Activated T-helper 1 cell treated with anti-CD3 and anti-CD28 coated beads, Interleukin-12 subunit alpha, Interleukin-12 subunit beta, Interleukin-2, Interleukin-4 antibody, amounts not matched to agents 30 ng/mL and 10 ng/mL and 1 ng/mL, durations not matched to agents 14 hours and 24 hours and 36 hours (primary cell): ENCODE results near the gene LYRM4. TPM values are rescaled to one million over a fixed set of nuclear protein-coding genes. Genes with fewer than 3 reads are reported as not detected.

Experiments used
- DNase-seq: peaks from one replicate; pipeline ENCODE4 v3.0.0; 2021; ENCODE audit warnings: low spot score
- H3K27ac Mint-ChIP-seq: one replicate; pipeline ENCODE4 v1.8.0; 2021; ENCODE audit warnings: mild to moderate bottlenecking, mixed read lengths
- H3K27me3 Mint-ChIP-seq: one replicate; pipeline ENCODE4 v1.8.0; 2022; ENCODE audit warnings: mild to moderate bottlenecking, moderate library complexity, mixed read lengths; ENCODE audit not compliant: insufficient read depth
- H3K36me3 Mint-ChIP-seq: one replicate; pipeline ENCODE4 v1.8.0; 2021; ENCODE audit warnings: low read depth, mixed read lengths
- H3K4me1 Mint-ChIP-seq: one replicate; pipeline ENCODE4 v1.8.0; 2021; ENCODE audit warnings: low read depth, mixed read lengths
- H3K4me3 Mint-ChIP-seq: one replicate; pipeline ENCODE4 v1.8.0; 2021; ENCODE audit warnings: mild to moderate bottlenecking, moderate library complexity, mixed read lengths
- H3K9me3 Mint-ChIP-seq: one replicate; pipeline ENCODE4 v1.8.0; 2021; ENCODE audit warnings: mixed read lengths
- intact Hi-C: fragments of 100-400 bp; cut with micrococcal nuclease; formaldehyde crosslinking; loops from one replicate; pipeline ENCODE4 v1.15.1; 2024
- total RNA-seq: library from RNA; stranded (reverse); gene quantifications from 2 replicates; pipeline ENCODE4 v1.2.3, GENCODE V29; 2022

Gene LYRM4
- total RNA-seq, 1 donor from 2014 or later = 48.9 TPM

DNA sequence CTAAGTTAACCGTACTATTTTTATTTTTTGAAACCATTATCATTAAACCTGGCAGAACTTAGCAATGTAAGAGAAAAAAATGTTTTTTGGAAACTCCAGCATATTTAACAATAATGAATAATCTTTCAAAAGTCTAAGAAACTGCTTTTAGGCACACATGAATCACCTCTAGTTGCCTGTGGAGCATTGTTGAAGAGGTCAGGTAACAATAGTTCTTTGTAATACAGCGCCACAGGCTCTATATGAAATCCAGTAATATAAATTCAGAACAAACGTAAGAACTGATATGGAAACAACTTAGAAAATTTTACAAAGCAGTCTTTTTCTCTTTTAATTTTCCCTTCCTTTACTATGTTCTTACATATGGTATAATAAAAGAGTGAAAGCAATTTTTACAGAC, 10.3 kb downstream of the LYRM4 start:
- intact Hi-C loops = no loop called here
- no peaks in the 10 kb centered on the region for H3K27me3 Mint-ChIP-seq
- no peaks in the 10 kb centered on the region for H3K9me3 Mint-ChIP-seq
- no peaks in the 10 kb centered on the region for H3K4me1 Mint-ChIP-seq
- H3K4me3 Mint-ChIP-seq = no peak overlapping the region
- H3K27ac Mint-ChIP-seq = no peak overlapping the region
- peaks cover 16% of the 10 kb centered on the region for H3K36me3 Mint-ChIP-seq
- no peak for DNase-seq

GRCh38 chr6:5249451-5250122, 11.2 kb downstream of the LYRM4 start:
- no peaks in the 10 kb centered on the region for H3K9me3 Mint-ChIP-seq
- no peak overlapping the region for H3K27ac Mint-ChIP-seq
- no peak overlapping the region for H3K4me3 Mint-ChIP-seq
- H3K4me1 Mint-ChIP-seq = no peaks in the 10 kb centered on the region
- DNase-seq = no peak
- H3K36me3 Mint-ChIP-seq = peaks cover 13% of the 10 kb centered on the region
- intact Hi-C loops = no loop called here
- no peaks in the 10 kb centered on the region for H3K27me3 Mint-ChIP-seq

DNA sequence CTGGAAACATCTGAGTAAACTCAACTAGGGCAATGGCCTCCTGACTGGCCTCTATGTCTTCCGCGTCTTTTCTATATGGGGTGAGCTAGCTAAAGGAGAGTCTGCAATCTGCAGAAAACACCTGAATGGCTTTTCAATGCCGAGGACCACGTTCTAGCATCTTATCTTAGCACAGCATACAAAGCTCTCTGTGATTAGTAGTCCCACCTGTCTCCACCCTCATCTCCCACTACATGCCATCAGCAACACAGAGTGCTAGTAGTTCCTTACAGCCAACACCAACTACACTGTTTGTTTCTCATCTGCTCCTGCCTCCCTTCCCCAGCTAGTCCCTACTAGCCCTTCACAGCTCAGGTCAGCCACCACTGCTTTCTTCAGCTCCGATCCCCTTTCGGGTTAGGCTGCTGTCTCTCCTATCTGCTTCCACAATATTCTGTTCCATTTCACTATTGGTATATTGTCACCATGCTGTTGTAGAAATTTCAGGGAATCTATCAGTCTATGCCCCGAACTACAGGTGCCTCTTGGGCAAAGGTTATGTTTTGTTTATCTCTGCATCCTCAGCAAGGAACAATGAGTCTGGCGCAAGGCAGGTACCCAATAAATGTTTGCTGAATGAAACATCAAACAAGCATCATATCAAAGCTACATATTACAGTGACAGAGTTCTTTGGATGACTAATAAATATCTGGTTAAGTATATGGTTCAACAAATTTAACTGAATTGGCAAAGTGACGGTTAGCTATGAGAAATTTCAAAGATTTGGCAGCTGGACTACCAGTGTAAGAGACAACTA, 12.2 kb downstream of the LYRM4 start:
- Mint-ChIP-seq H3K4me3 (no peak overlapping the region), H3K36me3 (peaks cover 13% of the 10 kb centered on the region)
- intact Hi-C loops = no loop called here

GRCh38 chr6:5247201-5247600, 13.5 kb downstream of the LYRM4 start:
- no peak for DNase-seq
- Mint-ChIP-seq H3K27ac (no peak overlapping the region), H3K4me1 (no peaks in the 10 kb centered on the region), H3K9me3 (no peaks in the 10 kb centered on the region), H3K27me3 (no peaks in the 10 kb centered on the region), H3K36me3 (peaks cover 8% of the 10 kb centered on the region), H3K4me3 (no peak overlapping the region)
- intact Hi-C loops = no loop called here

More for the DNA sequence above, 12.2 kb downstream of the LYRM4 start:
- Mint-ChIP-seq H3K4me1 (no peaks in the 10 kb centered on the region), H3K9me3 (no peaks in the 10 kb centered on the region), H3K27me3 (no peaks in the 10 kb centered on the region), H3K27ac (no peak overlapping the region)
- no peak for DNase-seq

DNA sequence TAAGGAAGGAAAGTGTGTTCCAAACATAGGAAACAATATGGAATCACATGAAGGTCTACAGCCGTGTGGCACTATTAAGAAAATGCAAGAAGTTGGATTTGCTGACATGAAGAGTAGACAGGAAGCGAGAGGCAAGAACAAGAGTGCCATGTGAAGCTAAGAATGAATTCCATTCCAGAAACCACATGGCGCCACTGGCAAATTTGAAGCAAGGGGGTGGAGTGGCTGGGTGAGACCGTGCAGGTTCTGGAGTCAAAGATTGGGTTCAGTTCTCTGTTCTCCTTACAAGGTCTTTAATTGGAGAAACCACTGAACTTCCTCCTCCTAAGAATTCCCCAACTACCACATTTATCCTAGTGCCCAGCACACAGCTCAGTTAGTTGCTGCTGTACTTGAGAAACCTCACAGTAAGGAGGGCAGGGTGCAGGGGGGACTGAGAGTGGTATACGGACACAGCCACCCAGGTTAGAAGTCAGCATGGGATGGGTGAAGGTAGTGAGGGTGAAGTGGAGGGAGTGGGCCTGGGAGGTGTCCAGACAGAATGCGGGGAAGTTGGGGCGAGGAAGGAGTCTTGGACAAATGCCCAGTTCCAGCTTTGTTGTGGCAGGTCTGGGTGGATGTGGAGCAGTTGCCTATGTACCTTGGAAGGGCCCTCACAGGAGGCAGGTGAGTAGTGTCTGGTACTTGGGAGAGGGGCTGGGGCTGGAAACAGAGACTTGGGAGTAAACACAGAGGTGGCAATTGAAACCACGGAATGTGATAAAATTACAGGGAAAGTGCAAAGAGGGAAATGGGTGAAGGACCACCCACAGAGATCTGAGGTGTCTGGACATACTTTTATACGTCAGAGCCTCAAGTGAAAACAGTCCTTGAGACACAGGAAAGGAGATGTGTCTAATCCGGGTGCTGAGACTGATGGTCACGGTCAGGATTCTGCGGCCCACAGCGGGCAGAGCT, 14.3 kb downstream of the LYRM4 start:
- Mint-ChIP-seq H3K27ac (no peak overlapping the region), H3K9me3 (no peaks in the 10 kb centered on the region), H3K4me3 (no peak overlapping the region), H3K4me1 (no peaks in the 10 kb centered on the region), H3K36me3 (peaks cover 6% of the 10 kb centered on the region), H3K27me3 (no peaks in the 10 kb centered on the region)
- no peak for DNase-seq
- intact Hi-C loops = no loop called here

GRCh38 chr6:5243069-5243468, 17.7 kb downstream of the LYRM4 start:
- Mint-ChIP-seq H3K27me3 (no peaks in the 10 kb centered on the region), H3K4me3 (no peak overlapping the region), H3K9me3 (no peaks in the 10 kb centered on the region), H3K27ac (no peak overlapping the region), H3K36me3 (peaks cover 5% of the 10 kb centered on the region), H3K4me1 (no peaks in the 10 kb centered on the region)
- intact Hi-C loops = no loop called here
- DNase-seq = no peak

DNA sequence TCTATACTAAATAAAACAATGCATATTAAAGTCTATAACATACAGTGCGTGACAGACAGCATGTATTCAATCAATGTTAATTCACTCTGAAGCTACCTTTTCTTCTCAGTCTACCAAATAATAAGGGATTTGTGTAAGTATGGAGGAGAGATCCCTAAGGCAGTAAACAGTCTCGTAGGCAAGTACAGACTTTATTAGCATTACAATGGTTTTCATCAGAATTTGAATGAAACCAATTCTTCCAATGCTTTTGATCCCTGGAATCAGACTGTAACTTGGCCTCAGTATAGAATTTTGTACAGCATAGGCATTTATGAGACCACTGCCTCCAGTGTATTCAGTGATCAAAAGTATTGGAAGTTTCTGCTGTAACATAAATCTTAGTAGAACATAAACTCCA, 19.5 kb downstream of the LYRM4 start:
- no peak overlapping the region for H3K27ac Mint-ChIP-seq
- H3K27me3 Mint-ChIP-seq = no peaks in the 10 kb centered on the region
- intact Hi-C loops = no loop called here
- no peak overlapping the region for H3K4me3 Mint-ChIP-seq
- H3K4me1 Mint-ChIP-seq = no peaks in the 10 kb centered on the region
- H3K36me3 Mint-ChIP-seq = peaks cover 5% of the 10 kb centered on the region
- no peaks in the 10 kb centered on the region for H3K9me3 Mint-ChIP-seq
- DNase-seq = no peak

GRCh38 chr6:5238336-5238735, 22.4 kb downstream of the LYRM4 start:
- Mint-ChIP-seq H3K4me1 (no peaks in the 10 kb centered on the region), H3K9me3 (no peaks in the 10 kb centered on the region), H3K4me3 (no peak overlapping the region), H3K27ac (no peak overlapping the region), H3K27me3 (no peaks in the 10 kb centered on the region), H3K36me3 (peaks cover 5% of the 10 kb centered on the region)
- intact Hi-C loops = no loop called here
- DNase-seq = no peak

DNA sequence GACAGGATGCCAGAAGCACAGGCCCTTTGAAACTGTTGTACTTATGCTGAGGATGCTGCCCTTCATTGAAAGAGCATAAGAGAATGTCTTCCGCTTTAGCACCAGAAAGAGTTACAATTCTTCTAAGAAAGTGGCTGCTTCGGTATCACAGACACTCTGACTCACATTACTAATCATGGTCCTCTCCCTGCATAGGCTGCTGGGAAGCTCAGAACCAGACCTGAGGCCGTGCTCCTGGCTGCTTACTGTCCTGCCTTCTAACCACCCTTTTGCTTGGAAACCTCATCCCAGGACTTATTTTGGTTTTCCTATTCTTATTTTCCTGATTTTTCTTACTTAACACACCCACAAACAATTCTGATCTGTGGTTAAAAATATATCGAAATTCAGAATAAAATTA, 22.9 kb downstream of the LYRM4 start:
- intact Hi-C loops = no loop called here
- Mint-ChIP-seq H3K27ac (no peak overlapping the region), H3K27me3 (no peaks in the 10 kb centered on the region), H3K4me1 (peaks cover 4% of the 10 kb centered on the region), H3K4me3 (no peak overlapping the region), H3K36me3 (peaks cover 5% of the 10 kb centered on the region), H3K9me3 (no peaks in the 10 kb centered on the region)
- DNase-seq = no peak

GRCh38 chr6:5235830-5236229, 24.9 kb downstream of the LYRM4 start:
- intact Hi-C loops = no loop called here
- Mint-ChIP-seq H3K36me3 (peaks cover 5% of the 10 kb centered on the region), H3K4me3 (no peak overlapping the region)

GRCh38 chr6:5234874-5235273, 25.9 kb downstream of the LYRM4 start:
- no peak overlapping the region for H3K27ac Mint-ChIP-seq
- intact Hi-C loops = no loop called here
- no peaks in the 10 kb centered on the region for H3K27me3 Mint-ChIP-seq
- H3K4me3 Mint-ChIP-seq = no peak overlapping the region
- peaks cover 5% of the 10 kb centered on the region for H3K36me3 Mint-ChIP-seq
- peaks cover 11% of the 10 kb centered on the region for H3K4me1 Mint-ChIP-seq
- no peak for DNase-seq
- no peaks in the 10 kb centered on the region for H3K9me3 Mint-ChIP-seq

More at GRCh38 chr6:5235830-5236229, 24.9 kb downstream of the LYRM4 start:
- no peak overlapping the region for H3K27ac Mint-ChIP-seq
- peaks cover 11% of the 10 kb centered on the region for H3K4me1 Mint-ChIP-seq
- no peaks in the 10 kb centered on the region for H3K9me3 Mint-ChIP-seq
- H3K27me3 Mint-ChIP-seq = no peaks in the 10 kb centered on the region
- no peak for DNase-seq

GRCh38 chr6:5231289-5231688, 29.5 kb downstream of the LYRM4 start:
- intact Hi-C loops = no loop called here
- Mint-ChIP-seq H3K4me1 (peaks cover 11% of the 10 kb centered on the region), H3K9me3 (no peaks in the 10 kb centered on the region), H3K27me3 (no peaks in the 10 kb centered on the region), H3K36me3 (no peaks in the 10 kb centered on the region), H3K27ac (no peak overlapping the region), H3K4me3 (no peak overlapping the region)
- no peak for DNase-seq

GRCh38 chr6:5230081-5230480, 30.7 kb downstream of the LYRM4 start:
- no peaks in the 10 kb centered on the region for H3K9me3 Mint-ChIP-seq
- intact Hi-C loops = no loop called here
- H3K4me3 Mint-ChIP-seq = no peak overlapping the region
- H3K36me3 Mint-ChIP-seq = no peaks in the 10 kb centered on the region
- DNase-seq = no peak
- H3K4me1 Mint-ChIP-seq = peaks cover 11% of the 10 kb centered on the region
- H3K27me3 Mint-ChIP-seq = no peaks in the 10 kb centered on the region
- no peak overlapping the region for H3K27ac Mint-ChIP-seq
